NCI-H524 (cell line): ENCODE results near the gene STPG2.
A peak's percentile ranks its signal among the peaks of the same experiment; 100 is the strongest.

Experiments used
- DNase-seq, 2 experiments: peaks; one replicate each; lab custom pipeline; 2025; lab: John Stamatoyannopoulos, UW

STPG2 gene

DNA sequence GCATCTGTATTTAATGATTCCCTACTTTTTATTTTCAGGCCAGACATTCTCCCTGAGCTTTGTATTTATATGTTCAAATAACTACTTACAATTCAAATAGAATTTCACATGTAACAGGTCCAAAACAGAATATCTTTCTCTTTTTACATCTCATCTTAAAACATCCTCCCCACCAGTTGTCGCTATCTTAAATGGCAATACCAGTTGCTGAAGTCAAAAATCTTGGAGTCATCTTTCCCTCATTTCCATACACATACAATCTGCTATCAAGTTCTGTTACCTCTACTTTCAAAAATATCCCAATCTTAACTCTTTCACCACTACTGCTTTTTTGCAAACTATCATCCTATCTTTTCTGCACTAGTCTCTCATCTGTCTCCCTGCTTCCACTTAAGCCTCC lies 330.5 kb downstream of the STPG2 start:
- DNase-seq = no peak

DNA sequence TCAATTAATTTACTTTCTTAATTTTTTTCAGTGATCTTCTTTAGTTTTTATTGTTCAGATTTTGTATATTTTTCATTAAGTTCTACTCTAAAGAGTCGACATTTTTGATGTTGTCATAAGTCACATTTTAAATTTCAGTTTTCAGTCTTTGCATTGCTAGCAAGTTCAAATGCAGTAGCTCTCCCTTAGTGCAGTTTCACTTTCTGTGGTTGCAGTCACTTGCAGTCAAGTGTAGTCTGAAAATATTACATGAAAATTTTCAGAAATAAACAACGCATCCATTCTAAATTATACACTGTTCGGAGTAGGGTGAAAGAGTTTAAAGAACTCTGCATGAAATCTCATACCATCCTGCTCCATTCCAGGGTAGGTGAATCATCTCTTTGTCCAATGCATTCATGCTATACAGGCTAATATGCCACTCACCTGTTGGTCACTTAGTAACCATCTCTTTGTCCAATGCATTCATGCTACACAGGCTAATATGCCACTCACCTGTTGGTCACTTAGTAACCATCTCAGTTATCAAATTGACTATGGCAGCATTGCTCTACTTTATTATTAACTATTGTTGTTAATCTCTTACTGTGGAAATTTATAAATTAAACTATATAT lies 356.9 kb downstream of the STPG2 start:
- DNase-seq = no peak

DNA sequence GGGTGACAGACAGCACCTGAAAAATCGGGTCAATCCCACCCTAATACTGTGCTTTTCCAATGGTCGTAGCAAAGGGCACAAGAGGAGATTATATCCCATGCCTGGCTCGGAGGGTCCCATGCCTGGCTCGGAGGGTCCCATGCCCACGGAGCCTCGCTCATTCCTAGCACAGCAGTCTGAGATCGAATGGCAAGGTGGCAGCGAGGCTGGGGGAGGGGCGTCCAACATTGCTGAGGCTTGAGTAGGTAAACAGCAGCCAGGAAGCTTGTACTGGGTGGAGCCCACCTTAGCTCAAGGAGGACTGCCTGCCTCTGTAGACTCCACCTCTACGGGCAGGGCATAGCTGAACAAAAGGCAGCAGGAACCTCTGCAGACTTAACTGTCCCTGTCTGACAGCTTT lies 365.1 kb downstream of the STPG2 start:
- no peak for DNase-seq

DNA sequence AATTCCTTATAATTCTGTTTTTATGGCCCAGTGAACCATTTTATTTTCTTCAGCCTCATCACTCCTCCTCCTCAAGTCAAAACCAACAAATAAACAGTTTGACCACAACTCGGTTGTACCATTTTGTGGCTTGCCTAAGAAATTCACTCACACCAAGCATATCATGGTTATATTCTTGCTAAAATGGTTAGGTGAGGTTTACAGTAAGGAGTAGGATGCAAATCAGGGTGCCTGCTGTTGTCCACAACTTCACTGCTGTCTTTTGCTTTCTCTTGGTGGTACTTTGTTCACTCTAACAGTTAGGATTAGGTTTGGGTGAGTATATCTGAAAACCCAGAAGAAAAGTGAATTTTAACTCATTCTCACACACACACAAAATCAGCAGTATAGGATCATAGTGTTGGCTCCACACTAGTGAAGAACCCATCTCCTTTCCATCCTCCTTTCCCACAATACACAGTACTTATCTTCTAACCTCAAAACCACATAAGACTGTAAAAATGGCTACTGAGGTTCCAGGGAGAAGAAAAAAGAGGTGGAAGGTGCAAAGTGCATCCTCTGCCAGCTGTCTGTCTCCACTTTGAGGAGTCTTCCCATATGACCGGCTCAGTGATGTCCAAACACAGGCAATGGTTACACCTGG lies 368.8 kb downstream of the STPG2 start:
- DNase-seq = no peak

DNA sequence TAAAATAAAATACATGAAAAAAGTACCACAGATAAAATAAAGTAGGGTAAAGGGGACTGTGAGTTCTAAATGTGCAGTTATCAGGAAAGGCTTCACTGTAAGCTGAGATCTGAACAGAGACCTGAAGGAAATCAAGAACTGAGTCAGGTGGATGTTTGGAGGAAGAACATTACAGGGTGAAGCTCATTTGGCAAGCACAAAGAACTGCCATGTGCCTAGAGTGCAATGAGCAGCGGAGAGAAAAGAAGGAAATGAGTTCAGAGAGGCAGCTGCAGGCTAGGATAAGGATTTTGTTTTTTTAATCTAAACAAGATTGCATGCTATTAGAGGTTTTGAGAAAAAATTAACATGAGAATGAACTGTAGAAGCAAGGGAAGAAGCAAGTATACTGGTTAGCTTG lies 373.1 kb downstream of the STPG2 start:
- DNase-seq = no peak

DNA sequence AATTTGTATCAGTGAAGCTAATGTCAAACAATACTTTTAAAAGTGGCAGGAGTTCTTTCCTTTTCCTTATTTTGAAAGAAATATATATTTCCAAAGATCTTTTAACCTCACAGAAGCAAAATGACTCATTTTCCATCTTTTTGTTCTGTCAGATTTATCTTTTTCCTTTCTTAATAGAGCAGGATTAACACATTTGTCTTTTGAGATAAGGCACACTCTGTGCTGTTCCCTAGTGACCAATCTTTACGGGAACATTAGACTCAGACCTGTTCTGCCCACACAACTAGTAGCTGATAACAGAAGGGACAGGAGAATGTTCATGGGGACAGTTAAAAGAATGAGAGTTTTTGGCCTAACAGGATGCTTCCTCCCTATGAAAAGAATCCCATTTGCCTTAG lies 381.2 kb downstream of the STPG2 start:
- DNase-seq = no peak

DNA sequence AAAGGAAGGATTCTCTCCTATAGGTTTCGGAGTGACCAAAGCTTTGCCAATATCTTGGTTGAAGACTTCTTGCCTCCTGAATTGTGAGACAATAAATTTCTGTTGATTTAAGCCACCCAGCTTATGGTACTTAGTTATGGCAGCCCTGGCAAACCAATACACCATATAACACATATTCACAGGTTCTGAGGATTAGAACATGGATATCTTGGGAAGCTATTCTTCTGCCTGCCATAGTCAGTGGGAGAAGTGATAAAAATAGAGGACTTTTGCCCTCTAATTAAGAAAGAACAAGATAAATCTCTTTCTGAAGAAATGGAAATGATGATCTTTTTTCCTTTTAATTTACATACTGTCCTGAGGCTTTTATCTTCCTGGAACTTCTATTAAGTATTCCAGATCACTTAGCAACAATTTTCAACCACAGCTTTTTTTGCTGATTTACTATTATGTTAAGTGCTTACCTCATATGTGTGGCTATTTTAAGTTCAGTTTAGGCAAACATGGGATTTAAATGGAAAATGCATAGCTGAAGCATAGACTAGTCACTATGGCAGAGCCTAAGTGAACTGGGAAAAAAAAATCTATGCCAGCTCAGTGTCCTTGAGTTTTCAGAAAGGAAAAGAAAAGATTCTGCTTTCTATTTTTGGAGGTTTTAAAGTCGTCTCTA lies 381.7 kb downstream of the STPG2 start:
- no peak for DNase-seq

DNA sequence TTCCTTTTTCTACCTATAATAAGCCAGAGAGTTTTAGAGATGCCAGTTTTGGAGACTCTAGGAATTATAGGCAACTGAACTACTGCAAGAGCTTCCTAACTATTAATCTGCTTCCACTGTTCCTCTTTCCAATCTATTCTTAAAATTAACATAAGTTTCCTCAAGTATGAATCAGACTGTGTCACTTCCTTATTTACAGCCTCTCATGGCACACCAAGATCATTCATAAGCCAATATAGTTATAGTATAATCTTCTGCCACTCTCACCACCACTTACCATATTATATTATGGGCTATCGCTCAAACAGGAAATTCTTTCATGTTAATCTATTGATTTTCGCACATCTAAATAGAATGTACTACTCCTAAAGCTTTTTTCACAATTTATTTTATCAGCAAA lies 383.5 kb downstream of the STPG2 start:
- DNase-seq = no peak

DNA sequence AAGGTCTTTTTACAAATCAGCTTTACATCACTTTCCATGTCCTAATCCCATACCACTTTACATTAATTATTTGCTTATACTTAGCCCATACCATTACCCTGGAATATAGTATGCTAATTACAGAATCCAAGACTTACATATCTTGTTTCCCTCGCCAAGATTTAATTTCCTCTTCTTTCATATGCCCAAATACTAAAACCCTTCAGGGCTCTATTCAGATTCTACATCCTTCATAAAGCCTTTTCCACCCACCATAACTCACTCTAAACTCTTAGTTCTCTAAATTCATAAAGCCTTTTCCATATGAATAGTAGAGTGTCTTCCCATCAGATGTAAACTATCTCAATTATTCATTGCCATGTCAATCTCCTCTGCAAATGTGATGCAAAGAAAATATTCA lies 390.7 kb downstream of the STPG2 start:
- no peak for DNase-seq

DNA sequence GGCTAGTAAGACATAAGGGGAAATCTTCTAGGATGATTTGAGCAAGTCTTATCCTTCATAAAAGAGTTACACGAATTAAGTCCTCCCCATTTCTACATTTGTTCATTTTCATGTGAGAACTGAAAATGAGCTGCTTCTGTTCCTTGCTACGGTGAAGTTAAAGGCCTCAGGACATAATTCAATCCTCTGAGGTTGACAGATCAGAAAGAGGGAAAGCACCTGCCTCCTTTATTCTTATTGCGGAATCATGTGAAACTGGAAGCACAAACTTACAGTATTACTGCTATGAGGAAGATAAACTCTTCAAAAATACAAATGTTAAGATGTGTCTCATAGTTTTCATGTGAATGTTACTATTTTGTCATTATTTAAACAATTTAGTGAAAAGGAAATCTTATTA lies 395.3 kb downstream of the STPG2 start:
- no peak for DNase-seq

DNA sequence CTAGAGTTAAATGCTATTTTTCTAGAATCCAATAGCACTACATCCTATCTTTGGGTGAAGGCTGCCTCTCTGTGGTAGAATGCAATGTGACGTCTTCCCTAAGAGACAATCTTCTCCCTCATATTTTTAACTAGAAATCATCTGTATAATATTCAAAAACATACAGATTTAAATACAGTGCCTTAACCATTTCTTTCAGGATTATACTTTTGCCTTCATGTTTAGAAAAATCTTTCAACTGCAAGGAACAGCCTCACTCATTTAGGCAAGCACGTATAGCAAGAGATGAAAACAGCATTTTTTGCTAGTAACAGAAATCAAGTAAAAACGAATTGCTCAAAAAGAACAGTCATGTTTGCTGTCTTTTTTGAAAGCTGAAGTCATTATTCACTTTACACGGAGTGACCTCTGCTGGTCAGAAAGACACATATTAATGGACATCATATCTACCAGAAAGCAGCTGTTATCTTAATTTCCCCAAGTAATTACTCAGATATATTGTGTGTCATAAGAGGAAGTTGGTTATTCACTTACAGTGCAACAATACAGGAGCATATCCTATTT lies 422.3 kb downstream of the STPG2 start:
- DNase-seq = peak; percentile 11 to 55

DNA sequence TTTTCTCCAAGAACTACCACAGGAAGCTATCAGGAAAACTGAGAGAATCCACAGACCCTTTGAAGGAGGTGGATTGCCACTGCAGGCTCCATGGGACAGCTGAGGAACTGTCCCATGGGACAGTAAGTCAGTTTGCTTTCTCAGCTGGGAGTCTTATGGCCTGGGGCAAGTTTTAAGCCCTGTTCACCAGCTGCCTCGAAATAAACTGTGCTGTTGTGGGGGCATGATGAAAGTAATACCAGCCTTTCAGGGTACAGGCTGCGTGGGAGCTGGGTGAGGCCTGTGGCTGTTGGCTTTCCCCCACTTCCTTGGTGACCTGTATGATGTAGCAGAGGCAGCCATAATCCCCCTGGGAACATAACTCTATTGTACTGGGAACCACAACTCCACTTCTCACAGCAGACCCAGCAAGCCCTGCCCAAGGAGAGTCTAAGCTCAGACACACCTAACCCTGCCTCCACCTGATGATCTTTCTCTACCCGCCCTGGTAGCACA lies 452.1 kb downstream of the STPG2 start:
- DNase-seq = no peak

DNA sequence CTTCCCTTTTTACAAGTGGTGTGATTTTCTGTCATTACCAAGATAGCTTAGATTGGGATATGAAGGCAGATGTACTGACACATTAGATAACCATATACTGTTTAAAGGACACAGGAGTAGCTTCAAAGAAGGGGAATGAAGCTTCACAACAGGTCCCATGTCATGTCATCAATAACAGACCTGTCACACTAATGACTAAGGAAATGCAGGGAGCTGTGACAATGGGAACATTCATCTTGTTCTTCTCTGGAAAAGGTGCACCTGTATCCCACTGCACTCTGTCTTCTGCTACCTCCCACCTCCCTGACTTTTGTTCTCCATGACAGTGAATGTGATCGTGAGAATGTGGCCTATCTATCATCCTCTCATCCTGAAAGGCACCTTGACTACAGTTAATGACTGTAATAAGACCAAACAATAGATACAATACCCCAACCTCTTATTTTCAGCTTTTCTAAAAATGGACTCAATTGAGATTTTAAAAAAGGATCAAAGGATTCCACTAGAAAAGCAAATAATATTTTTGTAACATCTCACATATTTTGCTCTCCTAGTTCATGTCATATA lies 472.5 kb downstream of the STPG2 start:
- DNase-seq = no peak

DNA sequence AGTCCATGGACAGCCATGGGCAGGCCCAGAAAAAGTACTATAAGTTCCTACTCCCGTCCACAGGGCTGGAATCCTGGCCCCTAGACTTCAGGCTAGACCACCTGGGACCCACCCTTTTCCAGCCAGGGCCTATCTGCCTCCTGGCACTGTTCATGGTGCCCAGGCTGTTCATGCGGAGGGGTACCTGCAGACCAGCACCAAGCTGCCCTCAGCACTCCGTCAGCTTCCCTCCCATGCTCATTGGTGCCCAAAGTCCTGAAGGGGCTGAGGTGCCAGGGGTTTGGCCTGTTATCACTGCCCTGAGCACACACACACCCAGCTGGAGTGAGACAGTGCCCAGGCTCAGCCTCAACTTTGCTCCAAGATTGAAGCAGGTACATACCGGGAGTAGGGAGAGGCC lies 477.7 kb downstream of the STPG2 start:
- DNase-seq = no peak

DNA sequence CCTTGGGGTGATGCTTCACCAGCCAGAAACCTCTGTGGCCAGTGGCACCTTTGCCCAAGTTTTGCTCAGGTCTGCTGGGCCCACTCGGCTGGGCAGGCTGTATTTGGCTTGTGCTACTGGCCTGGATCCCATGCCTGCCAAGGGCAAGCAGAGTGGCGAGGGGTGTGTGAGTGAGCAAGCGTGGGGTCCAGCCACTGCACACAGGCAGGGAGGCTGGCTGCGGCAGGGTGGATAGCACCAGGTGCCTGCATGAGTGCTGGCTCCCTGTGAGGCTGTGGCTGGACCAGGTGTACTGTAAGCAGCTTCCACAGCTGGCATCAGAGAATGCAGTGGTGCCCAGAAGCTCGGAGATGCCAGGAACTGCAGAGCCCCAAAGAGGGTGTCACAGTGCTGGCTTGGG lies 478.5 kb downstream of the STPG2 start:
- DNase-seq = no peak

DNA sequence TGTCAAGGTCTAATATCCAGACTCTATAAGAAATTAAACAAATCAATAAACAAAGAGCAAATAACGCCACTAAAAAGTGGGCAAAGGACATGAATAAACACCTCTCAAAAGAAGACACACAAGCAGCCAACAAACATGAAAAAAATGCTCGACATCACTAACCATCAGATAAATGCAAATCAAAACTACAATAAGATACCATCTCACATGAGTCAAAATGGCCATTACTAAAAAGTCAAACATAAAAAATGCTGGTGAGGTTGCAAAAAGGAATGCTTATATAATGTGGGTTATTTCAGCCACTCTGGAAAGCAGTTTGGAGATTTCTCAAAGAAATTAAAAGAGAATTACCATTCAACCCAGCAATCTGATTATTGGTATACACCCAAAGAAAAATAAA lies 481.1 kb downstream of the STPG2 start:
- no peak for DNase-seq

DNA sequence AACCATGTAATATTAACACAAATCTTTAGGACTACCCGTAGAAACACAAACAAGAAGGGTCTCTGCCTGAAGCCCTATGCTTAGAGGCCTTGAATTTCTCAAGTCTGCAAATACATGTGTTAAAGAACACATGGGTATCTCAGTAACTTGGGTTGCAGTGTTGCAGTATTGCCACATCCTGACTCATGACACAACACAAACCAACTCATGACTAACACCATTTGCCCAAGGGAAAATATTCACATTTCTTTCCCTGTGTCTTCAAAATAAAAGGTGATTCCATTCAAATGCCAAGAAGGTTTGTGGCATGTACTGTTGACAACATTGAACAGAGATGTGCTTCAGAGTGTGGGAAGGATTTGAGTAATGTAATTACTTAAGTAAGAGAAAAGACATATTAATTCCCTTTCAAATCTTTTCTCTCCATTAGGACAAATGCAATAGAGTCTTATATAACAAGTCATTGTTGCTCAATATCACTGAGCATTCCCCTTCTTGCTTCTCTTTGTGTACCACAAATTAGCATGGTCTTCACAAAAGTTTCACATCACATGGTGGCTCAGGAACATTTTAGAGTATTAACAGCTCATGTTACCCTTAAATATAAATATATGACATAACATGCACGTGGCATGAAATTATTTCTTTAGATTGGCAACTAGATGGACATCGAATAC lies 487.1 kb downstream of the STPG2 start:
- no peak for DNase-seq

DNA sequence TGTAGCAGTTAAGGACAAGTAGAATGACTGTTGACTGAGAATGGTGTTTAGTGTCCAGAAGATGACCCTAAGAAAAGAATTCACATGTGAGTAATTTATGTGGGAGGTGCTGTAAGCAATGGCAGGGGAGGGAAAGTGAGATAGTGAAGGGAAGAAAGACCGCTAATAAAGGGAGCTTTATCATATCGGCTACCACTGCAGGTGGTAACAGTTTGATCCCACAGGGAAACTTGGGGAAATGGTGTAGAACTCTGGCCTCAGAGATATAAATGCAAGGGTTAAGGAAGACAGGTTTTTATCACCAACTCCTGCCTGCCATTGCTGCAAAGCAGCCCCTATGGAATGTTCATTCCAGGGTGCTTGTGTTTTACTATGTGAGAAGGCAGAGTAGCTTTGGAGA lies 489.6 kb downstream of the STPG2 start:
- no peak for DNase-seq

DNA sequence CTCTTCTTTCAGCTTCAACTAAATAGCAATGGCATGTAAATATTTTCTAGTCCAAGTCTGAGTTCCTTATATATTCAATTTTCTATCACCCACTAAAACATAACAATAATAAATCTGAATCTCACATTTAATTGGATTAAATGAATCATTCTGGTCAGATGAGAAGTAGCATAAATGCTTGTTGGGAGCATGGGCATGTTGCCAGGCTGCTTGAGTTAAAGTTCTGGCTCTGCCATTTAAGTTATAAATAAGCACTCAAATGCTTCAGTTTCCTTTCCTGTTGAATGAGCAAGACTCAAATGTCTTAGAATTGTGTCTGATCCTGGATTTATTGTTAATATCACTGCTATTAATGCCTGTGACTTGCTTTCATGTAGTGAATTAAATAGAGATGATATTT lies 496.3 kb downstream of the STPG2 start:
- DNase-seq = peak; percentile 18 to 61

DNA sequence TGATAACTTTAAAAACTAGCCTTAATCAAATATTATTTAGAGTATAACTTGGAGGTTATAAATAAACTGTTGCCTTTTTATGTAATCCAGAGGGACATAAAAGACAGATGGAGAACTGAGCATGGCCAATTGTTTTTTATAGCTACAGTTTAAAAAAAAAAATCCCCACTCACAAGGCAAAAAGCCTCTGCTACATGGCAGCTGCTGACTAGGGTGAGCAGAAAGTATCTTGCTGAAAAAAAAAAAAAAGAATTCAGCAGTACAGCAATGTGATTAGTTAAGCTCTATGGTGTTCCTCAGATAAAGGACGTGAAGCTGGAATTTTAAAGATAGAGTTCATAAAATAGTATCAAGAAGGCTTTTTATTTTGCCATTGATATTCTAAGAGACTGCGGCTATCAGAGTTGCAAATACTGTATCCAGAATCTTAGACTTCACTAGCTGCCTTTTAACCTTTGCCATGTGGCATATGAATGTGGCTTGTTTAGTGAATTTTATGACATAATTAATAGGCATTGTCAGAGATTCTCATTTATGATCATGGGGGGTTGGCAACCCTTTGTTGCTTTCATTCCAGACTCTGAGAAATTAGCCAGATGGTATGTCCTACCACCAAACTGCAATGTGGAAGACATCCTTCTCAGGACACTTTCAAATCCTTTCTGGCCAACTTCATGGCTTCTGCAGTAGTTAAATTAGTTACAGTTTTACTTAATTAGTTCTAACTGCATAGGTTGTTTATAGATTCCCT lies 498.0 kb downstream of the STPG2 start:
- peak in 1 of 2 experiments; percentile 33 for DNase-seq

DNA sequence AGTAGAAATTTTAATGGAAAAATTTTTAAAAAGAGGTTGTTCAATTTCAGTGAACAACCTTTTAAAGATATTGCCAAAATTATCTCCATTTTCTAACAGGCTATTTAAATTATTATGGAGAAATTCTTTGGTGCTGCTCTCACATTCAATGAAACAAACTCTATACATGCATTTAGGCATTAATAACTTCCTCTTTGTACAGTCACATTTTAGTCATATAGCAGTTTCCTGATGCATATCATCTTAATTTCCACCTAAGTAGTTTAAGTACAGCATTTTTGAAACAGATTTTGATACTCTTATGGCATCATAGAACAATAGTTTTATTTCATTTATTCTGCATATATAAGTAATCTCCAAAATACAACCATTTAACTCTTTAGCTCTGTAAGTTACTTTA lies 500.1 kb downstream of the STPG2 start:
- no peak for DNase-seq

DNA sequence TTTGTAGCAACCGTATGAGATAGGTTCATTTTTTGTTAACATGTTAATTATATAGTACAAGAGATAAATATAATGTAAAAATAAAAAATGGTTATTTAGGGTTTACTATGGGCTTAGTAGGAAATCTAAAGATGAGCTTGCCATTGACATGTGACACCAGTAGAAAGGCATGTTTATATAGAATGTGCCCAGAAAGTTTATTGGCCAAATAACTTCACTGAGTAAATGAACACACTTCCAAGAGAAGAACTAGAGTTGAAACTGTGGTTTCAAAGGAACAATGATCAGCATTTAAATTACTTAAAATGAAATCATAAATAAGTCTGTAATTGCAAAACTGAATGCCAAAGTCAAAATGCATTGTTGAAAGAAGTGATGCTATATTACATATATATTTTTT lies 503.3 kb downstream of the STPG2 start:
- DNase-seq = no peak
